ENCODE measurements around the gene CDK16.

Gene CDK16

DNA sequence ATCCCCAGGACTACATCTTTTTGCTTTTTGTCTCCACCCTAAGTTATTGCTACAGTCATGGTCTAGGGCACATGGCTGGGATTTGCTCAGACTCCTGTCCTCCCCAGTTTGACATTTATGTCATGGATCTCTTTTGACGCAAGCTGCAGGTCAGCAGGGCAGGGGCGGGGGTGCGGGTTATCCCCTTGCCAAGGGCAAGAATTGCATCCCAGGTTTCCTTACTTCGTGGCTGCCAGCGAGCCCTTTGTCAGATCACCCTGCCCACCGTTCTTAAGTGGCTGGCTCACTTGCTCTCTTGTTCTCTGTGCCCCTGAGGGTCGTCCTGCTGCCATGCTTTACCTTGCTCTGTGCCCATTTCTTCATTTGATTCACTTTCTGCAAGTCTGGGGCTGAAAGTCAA, 45.9 kb upstream of the CDK16 start:
- H3K9me3 Mint-ChIP-seq: peaks cover 3% of the 10 kb centered on the region

DNA sequence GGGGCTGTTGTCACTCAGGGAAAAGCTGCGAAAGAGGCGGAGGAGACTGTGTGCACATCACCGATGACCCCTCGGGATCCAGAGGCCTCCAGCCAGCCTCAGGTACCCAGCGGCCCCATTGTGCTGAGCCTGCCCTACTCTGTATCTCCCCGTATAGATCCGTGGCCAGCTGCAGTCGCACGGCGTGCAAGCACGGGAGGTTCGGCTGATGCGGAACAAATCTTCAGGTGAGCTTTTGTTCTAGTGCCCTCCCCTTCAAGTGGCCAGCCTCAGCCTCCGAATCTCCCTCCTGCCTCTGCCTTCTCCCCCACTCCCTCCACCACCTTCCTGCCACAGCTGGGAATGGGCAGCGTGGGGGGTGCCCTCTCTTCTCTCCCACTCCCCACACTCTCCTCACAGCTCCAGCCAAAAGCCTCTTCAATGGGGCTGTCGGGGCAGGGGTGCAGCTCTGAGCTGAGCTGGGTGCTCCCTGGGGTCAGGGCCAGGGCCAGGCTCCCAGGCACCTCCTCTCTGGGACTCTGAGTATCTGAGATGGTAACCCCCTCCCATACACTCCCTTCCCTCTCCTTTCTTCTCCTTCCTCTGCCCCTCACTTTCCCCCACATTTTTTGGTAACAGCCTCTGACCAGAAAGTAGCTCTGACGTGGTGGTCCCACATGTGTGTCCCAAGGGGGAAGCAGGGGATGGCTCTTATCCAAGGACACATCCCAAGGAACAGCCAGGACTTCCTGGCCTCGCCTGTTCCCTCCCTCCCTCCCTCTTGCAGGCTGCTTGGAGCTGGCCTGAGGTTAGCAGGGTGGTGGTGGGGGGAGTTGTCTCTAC, 45.3 kb upstream of the CDK16 start:
- no peak overlapping the region for H3K4me3 Mint-ChIP-seq
- peaks cover 6% of the 10 kb centered on the region for H3K9me3 Mint-ChIP-seq
- H3K36me3 Mint-ChIP-seq (ENCODE audit: low read depth): peaks cover 50% of the 10 kb centered on the region
- H3K27ac Mint-ChIP-seq: no peak overlapping the region
- H3K4me1 Mint-ChIP-seq: no peaks in the 10 kb centered on the region
- no peaks in the 10 kb centered on the region for H3K27me3 Mint-ChIP-seq (ENCODE audit: low read depth)
- TF ChIP-seq, protein P1, sequence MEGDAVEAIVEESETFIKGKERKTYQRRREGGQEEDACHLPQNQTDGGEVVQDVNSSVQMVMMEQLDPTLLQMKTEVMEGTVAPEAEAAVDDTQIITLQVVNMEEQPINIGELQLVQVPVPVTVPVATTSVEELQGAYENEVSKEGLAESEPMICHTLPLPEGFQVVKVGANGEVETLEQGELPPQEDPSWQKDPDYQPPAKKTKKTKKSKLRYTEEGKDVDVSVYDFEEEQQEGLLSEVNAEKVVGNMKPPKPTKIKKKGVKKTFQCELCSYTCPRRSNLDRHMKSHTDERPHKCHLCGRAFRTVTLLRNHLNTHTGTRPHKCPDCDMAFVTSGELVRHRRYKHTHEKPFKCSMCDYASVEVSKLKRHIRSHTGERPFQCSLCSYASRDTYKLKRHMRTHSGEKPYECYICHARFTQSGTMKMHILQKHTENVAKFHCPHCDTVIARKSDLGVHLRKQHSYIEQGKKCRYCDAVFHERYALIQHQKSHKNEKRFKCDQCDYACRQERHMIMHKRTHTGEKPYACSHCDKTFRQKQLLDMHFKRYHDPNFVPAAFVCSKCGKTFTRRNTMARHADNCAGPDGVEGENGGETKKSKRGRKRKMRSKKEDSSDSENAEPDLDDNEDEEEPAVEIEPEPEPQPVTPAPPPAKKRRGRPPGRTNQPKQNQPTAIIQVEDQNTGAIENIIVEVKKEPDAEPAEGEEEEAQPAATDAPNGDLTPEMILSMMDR (IDR thresholded peaks at IDR 0.05; ENCODE audit: unreplicated experiment in 3 of 3): no peak

More for the DNA sequence above, 45.9 kb upstream of the CDK16 start:
- Mint-ChIP-seq H3K27ac (no peak overlapping the region), H3K27me3 (ENCODE audit: low read depth) (no peaks in the 10 kb centered on the region), H3K36me3 (ENCODE audit: low read depth) (peaks cover 45% of the 10 kb centered on the region), H3K4me3 (no peak overlapping the region), H3K4me1 (no peaks in the 10 kb centered on the region)
- TF ChIP-seq, protein P1 (IDR thresholded peaks at IDR 0.05; ENCODE audit: unreplicated experiment in 3 of 3): no peak

DNA sequence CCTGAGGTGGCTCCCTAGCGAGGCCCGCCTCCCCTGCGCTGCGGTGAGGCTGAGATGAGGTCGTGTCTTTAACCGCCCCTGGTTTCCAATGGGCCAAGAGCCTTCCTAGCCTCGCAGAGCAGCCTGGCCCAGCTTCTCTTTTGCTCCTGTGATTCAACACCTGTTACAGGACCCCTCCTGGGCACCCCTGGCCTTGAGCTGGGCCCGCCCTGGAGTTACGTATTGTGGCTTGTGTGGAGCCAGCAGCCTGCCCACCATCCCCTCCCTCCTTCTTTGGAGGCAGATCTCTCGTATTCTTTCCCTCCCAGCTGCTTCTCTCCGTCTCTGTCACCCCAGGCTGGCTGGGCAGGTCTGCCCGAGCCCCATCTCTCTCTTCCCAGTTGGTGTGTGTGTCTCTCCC, 44.1 kb upstream of the CDK16 start:
- H3K36me3 Mint-ChIP-seq (ENCODE audit: low read depth): peaks cover 48% of the 10 kb centered on the region
- no peaks in the 10 kb centered on the region for H3K4me1 Mint-ChIP-seq
- H3K9me3 Mint-ChIP-seq: peaks cover 6% of the 10 kb centered on the region
- no peak overlapping the region for H3K4me3 Mint-ChIP-seq
- TF ChIP-seq, protein P1 (IDR thresholded peaks at IDR 0.05; ENCODE audit: unreplicated experiment in 3 of 3): no peak
- H3K27ac Mint-ChIP-seq: no peak overlapping the region
- no peaks in the 10 kb centered on the region for H3K27me3 Mint-ChIP-seq (ENCODE audit: low read depth)

DNA sequence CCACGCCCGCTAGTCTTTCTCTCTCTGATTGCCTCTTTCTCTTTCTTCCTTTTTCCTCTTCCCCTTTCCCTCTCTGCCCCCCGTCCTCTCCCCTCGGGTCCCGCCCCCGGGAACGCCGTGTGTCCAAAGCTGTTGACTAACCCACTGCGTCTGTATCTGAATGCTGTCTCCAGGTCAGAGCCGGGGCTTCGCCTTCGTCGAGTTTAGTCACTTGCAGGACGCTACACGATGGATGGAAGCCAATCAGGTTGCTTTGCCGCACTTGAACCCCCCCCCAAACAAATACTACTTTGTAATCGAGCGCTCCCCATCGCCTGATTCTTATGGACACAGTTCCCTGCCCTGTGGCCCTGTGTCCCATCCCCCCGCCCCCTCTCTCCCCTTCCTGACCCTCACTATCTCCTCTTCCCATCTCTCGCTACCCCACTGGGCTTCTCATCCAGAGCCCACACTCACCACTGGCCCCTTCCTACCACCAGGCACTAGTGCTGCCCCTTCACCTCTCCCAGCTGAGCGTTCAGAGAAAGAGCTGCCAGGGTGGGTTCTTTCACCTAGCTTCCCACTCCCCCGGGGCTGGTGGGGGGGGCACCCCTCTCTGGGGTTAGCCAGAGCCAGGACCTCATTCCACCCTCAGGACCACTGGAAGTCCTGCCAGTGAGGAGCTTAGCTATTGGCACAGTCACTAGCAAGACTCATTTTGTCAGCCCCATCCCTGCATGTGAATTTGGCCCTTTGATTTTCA, 43.5 kb upstream of the CDK16 start:
- Mint-ChIP-seq H3K27me3 (ENCODE audit: low read depth) (no peaks in the 10 kb centered on the region), H3K4me1 (no peaks in the 10 kb centered on the region), H3K9me3 (peaks cover 6% of the 10 kb centered on the region), H3K27ac (no peak overlapping the region), H3K36me3 (ENCODE audit: low read depth) (peaks cover 51% of the 10 kb centered on the region), H3K4me3 (no peak overlapping the region)
- TF ChIP-seq, protein P1 (IDR thresholded peaks at IDR 0.05; ENCODE audit: unreplicated experiment in 3 of 3): no peak

DNA sequence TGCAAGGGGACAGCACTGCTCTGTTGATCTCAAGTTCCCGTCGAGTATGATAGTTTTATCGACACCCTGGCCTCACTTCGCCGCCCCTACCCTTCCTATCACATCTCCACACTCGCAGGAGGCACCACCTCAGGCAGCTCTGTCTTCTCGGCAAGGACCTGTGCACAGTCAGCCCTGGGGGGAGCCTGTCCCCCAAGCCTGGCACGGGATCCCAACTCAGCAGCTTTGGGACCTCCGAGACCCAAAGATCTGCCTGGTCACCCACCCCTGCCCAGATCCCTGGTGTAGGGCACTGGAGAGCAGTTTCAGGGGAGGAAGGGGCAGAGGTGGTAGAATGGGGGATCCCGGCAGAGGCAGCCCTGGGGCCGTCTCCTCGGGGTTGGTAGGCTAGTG, 42.9 kb upstream of the CDK16 start:
- Mint-ChIP-seq H3K9me3 (peaks cover 6% of the 10 kb centered on the region), H3K36me3 (ENCODE audit: low read depth) (peaks cover 50% of the 10 kb centered on the region), H3K27me3 (ENCODE audit: low read depth) (no peaks in the 10 kb centered on the region), H3K4me1 (no peaks in the 10 kb centered on the region), H3K27ac (no peak overlapping the region), H3K4me3 (no peak overlapping the region)
- TF ChIP-seq, protein P1 (IDR thresholded peaks at IDR 0.05; ENCODE audit: unreplicated experiment in 3 of 3): no peak

All from nephron (organoid).